ENCODE results near the gene TNS3.

- TF ChIP-seq CTCF (IDR thresholded peaks at IDR 0.05) (no peak), POLR2A (IDR thresholded peaks at IDR 0.05) (no peak)
Observed at GRCh38 chr7:47477191-47478016, 104.5 kb downstream of the TNS3 start.
